H1 (cell line): ENCODE measurements around the gene DLEC1. TPM values are rescaled to one million over a fixed set of nuclear protein-coding genes. Genes with fewer than 3 reads are reported as not detected.

Experiments used
- CTCF ChIA-PET: fragments of 300-600 bp; sonication (Branson Sonifier 250); formaldehyde crosslinking; loops from one replicate; lab custom pipeline; 2021; ENCODE audit not compliant: partially characterized antibody; lab: Charles Lee
- POLR2A ChIA-PET: fragments of 300-600 bp; sonication (Branson Sonifier 250); formaldehyde crosslinking; loops from one replicate; lab custom pipeline; 2021; ENCODE audit warnings: inconsistent platforms; ENCODE audit not compliant: partially characterized antibody; lab: Charles Lee
- DNase-seq, 2 experiments: peaks; one replicate each; pipeline versions ENCODE4 v3.0.0 to v3.0.0-alpha.2; 2010 to 2022; ENCODE audit warnings: low spot score in 2 of 2, low read depth in 1 of 2, mixed read lengths in 1 of 2
- FAIRE-seq: peaks from 2 replicates; lab custom pipeline; 2011; peaks lifted over from hg19 to GRCh38; lab: Jason Lieb, UNC
- H2AFZ ChIP-seq: 2 replicates; pipeline ENCODE4 v1.8.1; 2012; ENCODE audit warnings: low read length, inconsistent platforms
- H2AK5ac ChIP-seq: 2 replicates; pipeline ENCODE4 v1.6.1; 2013; ENCODE audit warnings: low read depth, low read length
- H2BK120ac ChIP-seq: replicated peaks from 2 replicates; pipeline ENCODE3; 2013; ENCODE audit warnings: low read depth, low read length, inconsistent platforms
- H2BK12ac ChIP-seq: 2 replicates; pipeline ENCODE4 v1.6.1; 2013; ENCODE audit warnings: low read depth, low read length
- H2BK15ac ChIP-seq: 2 replicates; pipeline ENCODE4 v1.6.1; 2013; ENCODE audit warnings: low read length
- H2BK20ac ChIP-seq: 2 replicates; pipeline ENCODE4 v1.6.1; 2013; ENCODE audit warnings: low read length
- H2BK5ac ChIP-seq: 2 replicates; pipeline ENCODE4 v1.6.1; 2013; ENCODE audit warnings: low read depth, low read length
- H3K14ac ChIP-seq: 2 replicates; pipeline ENCODE4 v1.6.1; 2013; ENCODE audit warnings: inconsistent platforms; ENCODE audit not compliant: insufficient read length
- H3K18ac ChIP-seq: 2 replicates; pipeline ENCODE4 v1.6.1; 2013; ENCODE audit warnings: low read length; ENCODE audit errors: extremely low read depth
- H3K23ac ChIP-seq: 2 replicates; pipeline ENCODE4 v1.6.1; 2013; ENCODE audit warnings: inconsistent platforms; ENCODE audit not compliant: insufficient read length
- H3K23me2 ChIP-seq: 2 replicates; pipeline ENCODE4 v1.6.1; 2013; ENCODE audit warnings: low read depth, low read length
- H3K27ac ChIP-seq: 2 replicates; pipeline ENCODE4 v1.6.1; 2011; ENCODE audit warnings: low read depth, low read length, inconsistent platforms
- H3K27me3 ChIP-seq, 4 experiments: replicated peaks in 1 of 4; 1 replicate in 1 of 4; 2 replicates in 3 of 4; pipeline versions ENCODE4 v1.6.1 to v1.8.1; 2011 to 2013; ENCODE audit warnings: low read length in 3 of 4, mild to moderate bottlenecking in 3 of 4, inconsistent platforms in 2 of 4, mixed read lengths in 2 of 4, moderate library complexity in 1 of 4; ENCODE audit not compliant: control insufficient read depth in 3 of 4, insufficient read depth in 3 of 4; ENCODE audit errors: extremely low read depth in 1 of 4
- H3K36me3 ChIP-seq, 4 experiments: 2 replicates each; pipeline versions ENCODE4 v1.6.1 to v1.8.1; 2011 to 2013; ENCODE audit warnings: mild to moderate bottlenecking in 4 of 4, low read length in 3 of 4, moderate library complexity in 2 of 4, control low read depth in 1 of 4, inconsistent platforms in 1 of 4; ENCODE audit not compliant: insufficient read depth in 4 of 4, control insufficient read depth in 2 of 4
- H3K4ac ChIP-seq: replicated peaks from 2 replicates; pipeline ENCODE3; 2013; ENCODE audit warnings: low read length, low read depth, mixed read lengths, inconsistent platforms; ENCODE audit not compliant: insufficient read length
- H3K4me1 ChIP-seq, 4 experiments: replicated peaks in 1 of 4; 1 replicate in 1 of 4; 2 replicates in 3 of 4; pipeline versions ENCODE4 v1.6.1 to v1.8.1; 2011 to 2013; ENCODE audit warnings: low read length in 3 of 4, inconsistent platforms in 2 of 4, mixed read lengths in 1 of 4; ENCODE audit not compliant: insufficient read depth in 4 of 4, control insufficient read depth in 3 of 4
- H3K4me2 ChIP-seq, 2 experiments: 2 replicates each; pipeline versions ENCODE4 v1.6.1 to v1.8.1; 2011 to 2013; ENCODE audit warnings: low read depth in 2 of 2, low read length in 2 of 2, control low read depth in 1 of 2, inconsistent platforms in 1 of 2, mild to moderate bottlenecking in 1 of 2; ENCODE audit not compliant: insufficient read depth in 1 of 2
- H3K4me3 ChIP-seq, 4 experiments: fragments of 200-600, 300-600 bp in 1 of 4; sonication (generic), shearing (Covaris generic), sonication (Bioruptor Twin) in 1 of 4; 2 replicates each; pipeline versions ENCODE4 v1.5.1 to v1.8.1; 2011 to 2016; ENCODE audit warnings: low read length in 4 of 4, low read depth in 3 of 4, control low read depth in 2 of 4, inconsistent platforms in 2 of 4, mild to moderate bottlenecking in 2 of 4, mixed read lengths in 1 of 4, moderate library complexity in 1 of 4; ENCODE audit not compliant: insufficient read depth in 2 of 4; ENCODE audit errors: extremely low read depth in 1 of 4
- H3K56ac ChIP-seq: replicated peaks from 2 replicates; pipeline ENCODE3; 2013; ENCODE audit warnings: low read depth, mild to moderate bottlenecking, mixed read lengths, low read length, inconsistent platforms; ENCODE audit not compliant: insufficient read length
- H3K79me1 ChIP-seq: 2 replicates; pipeline ENCODE4 v1.6.1; 2013; ENCODE audit warnings: low read depth, low read length, control low read depth
- H3K79me2 ChIP-seq, 2 experiments: 2 replicates each; pipeline versions ENCODE4 v1.6.1 to v1.8.1; 2012 to 2013; ENCODE audit warnings: low read length in 2 of 2, mild to moderate bottlenecking in 2 of 2, inconsistent platforms in 1 of 2; ENCODE audit not compliant: insufficient read depth in 2 of 2, control insufficient read depth in 1 of 2
- H3K9ac ChIP-seq, 4 experiments: replicated peaks in 1 of 4; 1 replicate in 1 of 4; 2 replicates in 3 of 4; pipeline versions ENCODE4 v1.6.1 to v1.8.1; 2011 to 2013; ENCODE audit warnings: low read depth in 3 of 4, low read length in 3 of 4, control low read depth in 2 of 4, mild to moderate bottlenecking in 2 of 4, moderate library complexity in 2 of 4, inconsistent platforms in 1 of 4; ENCODE audit errors: extremely low read depth in 1 of 4
- H3K9me3 ChIP-seq, 2 experiments: 2 replicates each; pipeline versions ENCODE4 v1.6.1 to v1.8.1; 2012 to 2013; ENCODE audit warnings: mild to moderate bottlenecking in 2 of 2, moderate library complexity in 2 of 2, control low read depth in 1 of 2, inconsistent platforms in 1 of 2, low read depth in 1 of 2, low read length in 1 of 2, mixed read lengths in 1 of 2; ENCODE audit not compliant: insufficient read depth in 2 of 2
- H4K20me1 ChIP-seq, 2 experiments: replicated peaks in 1 of 2; 2 replicates each; pipeline versions ENCODE3 to v1.8.1; 2011 to 2013; ENCODE audit warnings: inconsistent platforms in 2 of 2, low read length in 2 of 2, mild to moderate bottlenecking in 1 of 2; ENCODE audit not compliant: insufficient read depth in 2 of 2, control insufficient read depth in 1 of 2
- H4K5ac ChIP-seq: 2 replicates; pipeline ENCODE4 v1.6.1; 2013; ENCODE audit warnings: low read length, low read depth, mixed read lengths, inconsistent platforms; ENCODE audit not compliant: insufficient read length
- H4K8ac ChIP-seq: 2 replicates; pipeline ENCODE4 v1.8.0; 2013; ENCODE audit warnings: mild to moderate bottlenecking, moderate library complexity, low read length, inconsistent platforms; ENCODE audit not compliant: insufficient read depth; ENCODE audit errors: extremely low read depth
- H4K91ac ChIP-seq: replicated peaks from 2 replicates; pipeline ENCODE3; 2013; ENCODE audit warnings: low read length, mixed read lengths, inconsistent platforms; ENCODE audit not compliant: insufficient read length
- BACH1 ChIP-seq: IDR thresholded peaks from 2 replicates; pipeline ENCODE4 v1.6.1; 2012; ENCODE audit warnings: low read length, improper control_type of control experiment
- CBX5 ChIP-seq: fragments of 300-800, 300-1000 bp; sonication (generic); IDR thresholded peaks from 2 replicates; pipeline ENCODE4 v1.7.1; 2016; ENCODE audit warnings: antibody characterized with exemption, low read length, low read depth
- CEBPB ChIP-seq: IDR thresholded peaks from 2 replicates; pipeline ENCODE4 v1.6.1; 2012; ENCODE audit warnings: low read depth, low read length
- CREB1 ChIP-seq: IDR thresholded peaks from 2 replicates; pipeline ENCODE4 v1.6.1; 2012; ENCODE audit warnings: inconsistent platforms
- E2F6 ChIP-seq: IDR thresholded peaks from 2 replicates; pipeline ENCODE4 v1.6.1; 2012; ENCODE audit warnings: inconsistent platforms
- EP300 ChIP-seq, 2 experiments: IDR thresholded peaks; 1 replicate in 1 of 2; 2 replicates in 1 of 2; pipeline ENCODE4 v1.6.1; 2011 to 2012; ENCODE audit warnings: low read depth in 2 of 2, low read length in 2 of 2, mild to moderate bottlenecking in 2 of 2, borderline replicate concordance in 1 of 2, inconsistent platforms in 1 of 2, moderate library complexity in 1 of 2
- GTF2F1 ChIP-seq: IDR thresholded peaks from 2 replicates; pipeline ENCODE4 v1.6.1; 2012; ENCODE audit warnings: low read depth, low read length, improper control_type of control experiment, borderline replicate concordance
- KDM5A ChIP-seq: fragments of 200-600 bp; IDR thresholded peaks from 2 replicates; pipeline ENCODE4 v1.7.1; 2012; ENCODE audit warnings: mild to moderate bottlenecking, low read length, inconsistent platforms, mixed read lengths
- RXRA ChIP-seq: IDR thresholded peaks from 2 replicates; pipeline ENCODE4 v1.6.1; 2011; ENCODE audit warnings: low read depth, mild to moderate bottlenecking, low read length, moderate library complexity; ENCODE audit not compliant: insufficient read depth
- TAF1 ChIP-seq: IDR thresholded peaks from 2 replicates; pipeline ENCODE4 v1.6.1; 2011; ENCODE audit warnings: mild to moderate bottlenecking, low read depth, low read length
- TAF7 ChIP-seq: optimal IDR thresholded peaks from 2 replicates; pipeline ENCODE3; 2011; ENCODE audit warnings: low read depth, mild to moderate bottlenecking, inconsistent platforms, low read length, moderate library complexity, borderline replicate concordance
- YY1 ChIP-seq: IDR thresholded peaks from 2 replicates; pipeline ENCODE4 v1.6.1; 2011; ENCODE audit warnings: low read depth, mild to moderate bottlenecking, low read length
- WGBS, 2 experiments: shearing (Covaris generic) in 1 of 2; methylation state at CpG; one replicate each; pipeline versions ENCODE4 v1.1.6 to v1.1.7; 2013 to 2015; ENCODE audit warnings: low lambda C conversion rate in 2 of 2, mixed read lengths in 2 of 2, inconsistent platforms in 1 of 2, low coverage in 1 of 2, missing lambda C conversion rate in 1 of 2; ENCODE audit not compliant: insufficient replicate concordance in 2 of 2, insufficient coverage in 1 of 2, insufficient read length in 1 of 2; ENCODE audit errors: extremely low coverage in 1 of 2, missing lambda C conversion rate in 1 of 2; 5-methylcytosine and 5-hydroxymethylcytosine counted together
- polyA plus RNA-seq, 7 experiments: library from polyadenylated mRNA; depleted of rRNA in 3 of 7; stranded (reverse) in 5 of 7; unstranded in 2 of 7; fragments of >200 nt in 5 of 7; fragments of 200-250 nt in 2 of 7; gene quantifications; 1 replicate in 5 of 7; 2 replicates in 1 of 7; 4 replicates in 1 of 7; pipeline versions ENCODE4 v1.2.1 to v1.2.3, GENCODE V29; 2011 to 2013; ENCODE audit warnings: missing spikeins in 2 of 7, mixed read lengths in 2 of 7
- total RNA-seq: library from RNA; stranded (reverse); fragmentation: NEBNext Ultra II Directional; extraction: Animal tissue kit (Norgen Biotek cat#: 25700); gene quantifications from 2 replicates; pipeline ENCODE4 v1.2.1, GENCODE V29; 2021
- TF ChIP-seq, protein P1 (sequence below): IDR thresholded peaks from 2 replicates; pipeline ENCODE4 v1.6.1; 2011; ENCODE audit warnings: low read depth, mild to moderate bottlenecking, low read length; ENCODE audit not compliant: insufficient read depth

Gene DLEC1
- total and polyA plus RNA-seq, 2 of the 8 experiments (the other 6 are each of a cell fraction or from before 2014, with no cell fraction given) = 0.26 to 0.76 TPM

GRCh38 chr3:38089163-38089562, 50.2 kb downstream of the DLEC1 start:
- no peaks in the 10 kb centered on the region for H3K36me3 ChIP-seq
- DNase-seq = no peak
- no peak overlapping the region for H2BK12ac ChIP-seq
- H3K4ac ChIP-seq = no peak overlapping the region
- no peak overlapping the region for H2BK120ac ChIP-seq
- H3K18ac ChIP-seq = no peak overlapping the region
- H2AFZ ChIP-seq = no peak overlapping the region
- H3K14ac ChIP-seq = no peak overlapping the region
- no peak overlapping the region for H3K27ac ChIP-seq
- ChIA-PET POLR2A (interaction anchor here (0.9 kb wide), 1 partner anchor 9 kb away, joined by 3 read pairs; no protein-coding TSS in a partner anchor), CTCF (interaction anchor here (0.6 to 1.4 kb wide), 5 partner anchors 9 to 926 kb away, joined by 3 to 4 read pairs (median 3); no protein-coding TSS in a partner anchor)
- H3K23ac ChIP-seq = no peak overlapping the region
- no peak overlapping the region for H3K4me3 ChIP-seq
- no peak overlapping the region for H3K56ac ChIP-seq
- H3K4me2 ChIP-seq = no peak overlapping the region
- H3K27me3 ChIP-seq = no peaks in the 10 kb centered on the region
- H4K8ac ChIP-seq = no peak overlapping the region
- no peaks in the 10 kb centered on the region for H3K4me1 ChIP-seq
- H2AK5ac ChIP-seq = no peak overlapping the region
- 100% methylated on average over 2 of the region's 2 CpGs; no CpG with 5 or more reads in 1 of the 2 experiments for WGBS, 2 experiments
- H4K20me1 ChIP-seq = no peaks in the 10 kb centered on the region
- no peak overlapping the region for H4K5ac ChIP-seq
- H3K79me2 ChIP-seq = no peaks in the 10 kb centered on the region
- H2BK20ac ChIP-seq = no peak overlapping the region
- H3K9me3 ChIP-seq = peaks cover 2 to 3% of the 10 kb centered on the region in 2 experiments; a peak in 3 of 4 replicates
- H4K91ac ChIP-seq = no peak overlapping the region
- no peak overlapping the region for H3K9ac ChIP-seq
- no peaks in the 10 kb centered on the region for H3K79me1 ChIP-seq
- no peak overlapping the region for H2BK15ac ChIP-seq
- H3K23me2 ChIP-seq = peaks cover 3% of the 10 kb centered on the region; the same call in 1 of the 2 replicates
- H2BK5ac ChIP-seq = no peak overlapping the region
- FAIRE-seq = no peak
- no peak for TF ChIP-seq KDM5A
- no peak for TF ChIP-seq CBX5
- TF ChIP-seq GTF2F1 = no peak
- no peak for TF ChIP-seq CREB1
- TF ChIP-seq CEBPB = no peak
- no peak for TF ChIP-seq RXRA
- TF ChIP-seq, protein P1, sequence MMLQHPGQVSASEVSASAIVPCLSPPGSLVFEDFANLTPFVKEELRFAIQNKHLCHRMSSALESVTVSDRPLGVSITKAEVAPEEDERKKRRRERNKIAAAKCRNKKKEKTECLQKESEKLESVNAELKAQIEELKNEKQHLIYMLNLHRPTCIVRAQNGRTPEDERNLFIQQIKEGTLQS = no peak
- TF ChIP-seq TAF1 = no peak
- TF ChIP-seq TAF7 = no peak
- no peak for TF ChIP-seq E2F6
- no peak for TF ChIP-seq BACH1
- TF ChIP-seq EP300 (IDR thresholded peaks at IDR 0.05; ENCODE audit: borderline replicate concordance in 1 of 2, low read depth in 2 of 2, low read length in 2 of 2) = no peak
- TF ChIP-seq YY1 = no peak
